ENCODE results near the gene SEMA3F. TPM values are rescaled to one million over a fixed set of nuclear protein-coding genes. Genes with fewer than 3 reads are reported as not detected.

SEMA3F gene
- total and polyA plus RNA-seq, 2 donors (not counting 3 experiments of a cell fraction or from before 2014, with no cell fraction given) = 65.8 to 99.1 TPM

DNA sequence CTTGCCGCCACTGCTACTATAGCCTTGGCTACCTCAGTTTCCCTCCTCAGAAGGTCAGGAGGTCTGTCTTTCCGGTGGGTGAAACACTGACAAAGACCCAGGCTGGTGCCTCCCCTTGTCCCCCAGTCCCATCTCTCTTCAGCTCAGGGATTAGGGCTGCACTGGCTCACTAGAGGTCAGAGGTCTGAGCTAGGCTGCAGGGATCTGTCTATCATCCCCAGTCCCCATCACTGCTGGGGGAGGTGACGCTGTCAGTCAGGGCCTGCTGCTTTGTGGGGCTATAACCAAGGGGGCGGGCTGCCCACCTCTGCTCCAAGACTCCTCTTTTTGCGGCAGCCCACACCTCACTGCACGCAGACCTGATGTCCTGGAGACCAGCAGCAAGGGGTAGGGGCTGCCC, 13.7 kb downstream of the SEMA3F start:
- intact Hi-C loops (cut with micrococcal nuclease) = loop anchor here (5.0 kb wide), 1 partner anchor 361 kb away; no protein-coding TSS in a partner anchor
- Histone ChIP-seq H4K20me1 (replicated peaks; ENCODE audit: control insufficient read depth, extremely low read depth, insufficient read depth, low read length) (no peaks in the 10 kb centered on the region), H3K9me3 (replicated peaks; ENCODE audit: control insufficient read depth, insufficient read depth, low read length) (no peaks in the 10 kb centered on the region), H3K4me2 (ENCODE audit: insufficient read depth, low read length) (no peak overlapping the region), H3K9ac (replicated peaks; ENCODE audit: extremely low read depth, insufficient read depth, low read length) (no peak overlapping the region), H3K79me2 (ENCODE audit: control insufficient read depth, insufficient read depth, low read length) (peaks cover 62% of the 10 kb centered on the region), H3K27ac (ENCODE audit: insufficient read depth, low read depth, low read length) (peak overlapping the region; percentile 99), H3K36me3 (ENCODE audit: control insufficient read depth in 2 of 2, extremely low read depth in 1 of 2, insufficient read depth in 2 of 2, low read length in 2 of 2) (peaks cover 0 to 2% of the 10 kb centered on the region in 2 experiments), H2AFZ (ENCODE audit: low read depth, low read length) (no peak overlapping the region), H3K4me1 (ENCODE audit: control insufficient read depth, extremely low read depth, insufficient read depth, low read length) (peaks cover 76% of the 10 kb centered on the region), H3K27me3 (ENCODE audit: control insufficient read depth in 2 of 2, insufficient read depth in 2 of 2, low read length in 2 of 2) (no peaks in the 10 kb centered on the region), H3K4me3 (replicated peaks in 1 of 3; ENCODE audit: insufficient read depth in 1 of 3, low read depth in 1 of 3, low read length in 3 of 3) (no peak overlapping the region), H3K9me1 (replicated peaks; ENCODE audit: control insufficient read depth, extremely low read depth, insufficient read depth, low read length) (no peaks in the 10 kb centered on the region)
- ChIA-PET POLR2A (no interaction called here), CTCF (interaction anchor here (0.8 to 2.4 kb wide), 3 partner anchors 10 to 90 kb away, joined by 3 to 7 read pairs (median 3); no protein-coding TSS in a partner anchor)
- dilution Hi-C loops (cut with MboI; ENCODE audit: extremely low pct_ligation_motif_present, low sequenced_read_pairs) = no loop called here
- DNase-seq (ENCODE audit: low read depth, low spot score) (no peak), FAIRE-seq (peak; percentile 37)
- no TSS peak for BruUV-seq (replicated peaks)
- TF ChIP-seq, protein P1, sequence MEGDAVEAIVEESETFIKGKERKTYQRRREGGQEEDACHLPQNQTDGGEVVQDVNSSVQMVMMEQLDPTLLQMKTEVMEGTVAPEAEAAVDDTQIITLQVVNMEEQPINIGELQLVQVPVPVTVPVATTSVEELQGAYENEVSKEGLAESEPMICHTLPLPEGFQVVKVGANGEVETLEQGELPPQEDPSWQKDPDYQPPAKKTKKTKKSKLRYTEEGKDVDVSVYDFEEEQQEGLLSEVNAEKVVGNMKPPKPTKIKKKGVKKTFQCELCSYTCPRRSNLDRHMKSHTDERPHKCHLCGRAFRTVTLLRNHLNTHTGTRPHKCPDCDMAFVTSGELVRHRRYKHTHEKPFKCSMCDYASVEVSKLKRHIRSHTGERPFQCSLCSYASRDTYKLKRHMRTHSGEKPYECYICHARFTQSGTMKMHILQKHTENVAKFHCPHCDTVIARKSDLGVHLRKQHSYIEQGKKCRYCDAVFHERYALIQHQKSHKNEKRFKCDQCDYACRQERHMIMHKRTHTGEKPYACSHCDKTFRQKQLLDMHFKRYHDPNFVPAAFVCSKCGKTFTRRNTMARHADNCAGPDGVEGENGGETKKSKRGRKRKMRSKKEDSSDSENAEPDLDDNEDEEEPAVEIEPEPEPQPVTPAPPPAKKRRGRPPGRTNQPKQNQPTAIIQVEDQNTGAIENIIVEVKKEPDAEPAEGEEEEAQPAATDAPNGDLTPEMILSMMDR (IDR thresholded peaks at IDR 0.05; ENCODE audit: extremely low read depth in 1 of 2, insufficient read depth in 1 of 2, low read depth in 1 of 2, low read length in 2 of 2) = no peak
- TF ChIP-seq JUN (IDR thresholded peaks at IDR 0.05; ENCODE audit: borderline replicate concordance, insufficient read depth, insufficient read length, low read depth) (no peak), GATA2 (IDR thresholded peaks at IDR 0.05; ENCODE audit: insufficient read depth, insufficient read length, low read depth, low read length) (no peak), EZH2 (IDR thresholded peaks at IDR 0.05; ENCODE audit: borderline replicate concordance, low read depth, low read length, severe bottlenecking) (no peak)

Measured in endothelial cell of umbilical vein (primary cell).